Gastrocnemius medialis (tissue), 4 donors: ENCODE measurements around the gene GATC.

ENCODE experiments used
- CTCF ChIP-seq, 5 experiments: fragments of 450-650 bp in 3 of 5; fragments of 200-600 bp in 2 of 5; sonication (generic) in 2 of 5; IDR thresholded peaks in 4 of 5; conservative IDR thresholded peaks in 1 of 5; 1 replicate in 4 of 5; 2 replicates in 1 of 5; pipeline ENCODE4 v1.5.1; 2016 to 2019; ENCODE audit warnings: antibody characterized with exemption in 5 of 5, mild to moderate bottlenecking in 3 of 5, moderate library complexity in 3 of 5
- POLR2A ChIP-seq, 2 donors: fragments of 450-650 bp; IDR thresholded peaks; one replicate each; pipeline ENCODE4 v1.6.1; 2017; ENCODE audit warnings: antibody characterized with exemption in 2 of 2, mild to moderate bottlenecking in 2 of 2, moderate library complexity in 2 of 2

GRCh38 chr12:120457133-120457532 lies 10.9 kb downstream of the GATC start:
- TF ChIP-seq CTCF (IDR thresholded peaks at IDR 0.05 in 4 of 5, conservative IDR thresholded peaks at IDR 0.05 in 1 of 5) (no peak), POLR2A (IDR thresholded peaks at IDR 0.05) (no peak)
